Activated gamma-delta T cell treated with anti-CD3 and anti-CD28 coated beads, Interleukin-2, amount 50 U/mL, for 16 hours (primary cell): ENCODE results near the gene LSM14B.
A peak's percentile ranks its signal among the peaks of the same experiment; 100 is the strongest.

Source experiments
- DNase-seq: peaks from one replicate; pipeline ENCODE4 v3.0.0-alpha.2; 2020; ENCODE audit warnings: low read depth

LSM14B gene

GRCh38 chr20:62164879-62165761 is 42.8 kb downstream of the LSM14B start:
- DNase-seq: no peak

- no peak for DNase-seq
These were observed 43.6 kb downstream of the LSM14B start for GRCh38 chr20:62165762-62166399.

- DNase-seq: no peak
These were observed 45.2 kb downstream of the LSM14B start for GRCh38 chr20:62167474-62167873.

DNA sequence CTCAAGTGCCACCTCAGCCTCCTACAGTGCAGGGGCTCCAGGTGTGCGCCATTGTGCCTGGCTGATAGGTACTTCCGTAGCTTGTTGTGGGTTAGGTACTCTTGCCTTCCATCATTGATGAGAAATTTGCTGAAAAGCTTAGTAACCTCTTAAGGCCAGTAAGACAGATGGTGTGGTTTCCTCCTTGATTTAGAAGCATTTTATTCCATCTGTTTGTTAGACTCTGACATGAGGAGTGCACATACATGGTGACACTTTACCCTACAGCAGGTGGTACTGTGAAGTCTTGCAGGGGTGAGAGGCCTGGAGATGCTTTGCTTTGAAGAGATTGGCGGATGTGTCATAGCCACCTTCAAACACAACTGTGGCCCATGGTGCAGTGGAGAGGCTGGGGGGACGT is 45.8 kb downstream of the LSM14B start:
- DNase-seq: no peak

DNA sequence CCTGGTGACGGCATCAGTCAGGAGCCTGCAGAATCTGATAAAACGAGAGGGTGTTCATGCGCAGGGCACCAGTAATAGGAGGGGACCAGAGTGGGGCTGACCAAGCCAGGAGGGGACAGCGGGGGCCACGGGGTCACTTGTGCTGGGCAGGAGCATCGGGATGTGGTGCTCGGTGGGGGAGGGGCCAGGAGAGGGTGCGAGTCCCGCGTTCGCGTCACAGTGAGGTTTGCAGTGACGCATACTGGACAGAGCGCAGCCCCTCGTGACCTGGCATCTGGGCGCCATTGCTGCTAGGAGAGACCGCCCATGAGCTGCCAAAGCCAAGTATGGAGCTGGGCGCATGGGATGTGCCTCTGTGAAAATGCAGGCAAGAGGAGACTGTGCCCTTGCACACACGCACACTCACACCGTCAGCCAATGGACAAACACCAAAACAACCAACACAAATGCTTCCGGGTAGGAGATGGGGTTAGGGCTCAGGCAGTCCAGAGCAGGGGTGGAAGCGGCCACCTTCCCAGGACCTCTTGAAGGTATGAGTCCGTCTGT is 46.7 kb downstream of the LSM14B start:
- no peak for DNase-seq

GRCh38 chr20:62170536-62170935 is 48.3 kb downstream of the LSM14B start:
- DNase-seq: no peak

- no peak for DNase-seq
These were observed 49.0 kb downstream of the LSM14B start for GRCh38 chr20:62171245-62171644.

GRCh38 chr20:62172666-62173065 is 50.4 kb downstream of the LSM14B start:
- DNase-seq: no peak

DNA sequence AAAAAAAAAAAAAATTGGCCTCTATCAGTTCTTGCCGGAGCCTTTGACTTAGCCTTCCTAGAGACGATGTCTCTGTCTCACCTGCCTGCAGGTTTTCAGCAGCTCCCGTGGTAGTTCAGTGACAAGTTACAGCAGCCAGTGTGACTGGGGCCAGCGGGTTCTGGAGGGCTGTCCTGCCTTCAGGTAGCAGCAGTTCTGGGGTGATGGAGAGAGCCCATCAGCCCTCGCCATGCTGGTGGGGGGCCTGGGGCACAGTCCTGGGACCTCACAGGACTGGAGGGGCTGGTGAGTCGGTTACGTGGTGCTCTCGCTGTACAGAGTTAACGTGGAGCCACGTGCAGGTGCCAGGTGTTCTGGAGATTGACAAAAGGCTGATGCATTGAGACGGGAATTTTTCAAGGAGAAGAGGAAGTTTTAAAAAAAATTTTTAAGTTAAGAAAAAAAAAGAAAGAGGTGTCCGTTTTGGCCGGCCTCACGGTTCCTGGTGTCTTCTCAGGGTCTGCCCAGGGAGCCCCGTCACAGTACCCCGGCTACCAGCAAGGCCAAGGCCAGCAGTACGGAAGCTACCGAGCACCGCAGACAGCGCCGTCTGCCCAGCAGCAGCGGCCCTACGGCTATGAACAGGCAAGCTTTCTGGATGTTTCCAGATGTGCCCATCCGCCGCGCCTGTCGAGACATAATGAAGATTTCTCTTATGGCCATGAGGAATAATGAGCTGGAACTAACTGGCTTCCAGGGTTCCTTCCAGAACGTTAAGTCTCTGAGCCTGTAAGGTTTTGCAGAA is 51.9 kb downstream of the LSM14B start:
- no peak for DNase-seq

DNA sequence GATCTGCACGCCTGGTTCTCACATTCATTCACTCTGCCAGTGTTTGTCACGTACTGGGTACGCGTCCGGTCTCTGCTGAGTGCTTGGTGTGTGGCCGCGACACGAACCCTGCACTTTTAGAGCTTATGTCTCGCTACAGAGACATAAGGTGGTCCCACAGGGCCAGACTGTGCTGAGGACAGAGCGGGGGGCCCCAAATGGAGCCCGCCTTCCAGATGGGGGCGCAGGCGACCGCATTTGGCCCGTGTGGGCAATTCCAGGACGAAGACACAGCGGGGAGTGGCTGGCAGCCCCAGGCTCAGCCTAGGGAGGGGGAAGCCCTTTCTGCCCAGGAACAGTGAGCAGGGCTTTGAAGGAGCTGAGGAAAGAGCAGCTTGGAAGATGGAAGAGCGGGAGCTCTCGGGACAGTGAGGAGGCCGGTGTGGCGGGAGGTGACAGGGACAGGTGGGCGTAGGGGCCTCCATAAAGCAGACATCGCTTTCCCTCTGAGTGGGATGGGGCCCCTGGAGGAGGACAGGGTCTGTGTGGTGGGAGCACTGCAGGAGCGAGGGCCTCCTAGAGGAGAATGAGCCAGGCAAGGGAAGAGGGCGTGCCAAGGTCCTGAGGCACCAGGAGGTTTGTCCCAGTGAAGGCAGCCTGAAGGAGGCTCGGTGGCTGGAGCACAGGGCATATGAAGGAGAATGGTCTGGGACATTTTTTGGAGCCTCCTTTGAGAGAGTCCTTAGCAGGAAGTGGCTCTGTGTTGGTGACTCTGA is 52.8 kb downstream of the LSM14B start:
- no peak for DNase-seq

DNA sequence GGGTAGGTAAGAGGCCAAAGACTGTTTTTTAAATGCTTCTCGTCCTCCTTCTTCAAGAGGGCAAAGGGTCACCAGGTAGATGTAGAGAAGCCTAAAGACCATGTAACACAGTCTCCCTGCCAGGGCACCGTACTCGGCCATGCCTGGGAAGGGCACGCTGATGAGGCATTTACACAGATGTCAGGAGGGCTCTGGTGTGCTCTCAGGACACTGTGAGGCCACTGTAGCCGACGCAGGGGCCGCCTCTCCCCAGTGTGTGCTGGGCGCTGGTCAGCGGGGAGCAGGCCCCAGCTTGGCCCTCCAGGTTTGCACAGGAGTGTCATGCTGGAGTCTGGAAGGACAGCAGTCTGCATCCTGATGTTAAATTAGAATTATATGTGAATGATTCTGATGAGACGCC is 53.4 kb downstream of the LSM14B start:
- DNase-seq: no peak

- no peak for DNase-seq
These were observed 54.6 kb downstream of the LSM14B start for GRCh38 chr20:62176866-62177265.

DNA sequence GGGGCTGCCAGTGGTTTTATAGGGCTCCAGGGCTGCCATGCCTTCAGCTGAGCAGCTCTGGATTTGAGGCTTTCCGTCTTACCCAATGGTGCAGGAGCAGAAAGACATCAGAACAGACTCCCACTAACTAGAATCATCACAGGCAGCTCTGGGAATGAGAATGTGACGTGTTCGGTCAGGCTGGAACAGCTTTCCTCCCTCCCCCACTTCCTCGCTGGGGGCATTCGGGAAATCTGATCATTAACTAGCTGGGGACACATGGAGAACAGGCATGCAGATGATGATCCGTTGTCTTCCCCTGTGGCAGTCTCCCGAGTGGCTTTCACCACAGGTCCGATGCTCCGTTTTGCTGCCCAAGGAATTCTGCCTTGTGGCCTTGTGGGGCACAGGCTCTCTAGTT is 55.0 kb downstream of the LSM14B start:
- no peak for DNase-seq

- DNase-seq: no peak
These were observed 56.3 kb downstream of the LSM14B start for GRCh38 chr20:62178316-62179161.

DNA sequence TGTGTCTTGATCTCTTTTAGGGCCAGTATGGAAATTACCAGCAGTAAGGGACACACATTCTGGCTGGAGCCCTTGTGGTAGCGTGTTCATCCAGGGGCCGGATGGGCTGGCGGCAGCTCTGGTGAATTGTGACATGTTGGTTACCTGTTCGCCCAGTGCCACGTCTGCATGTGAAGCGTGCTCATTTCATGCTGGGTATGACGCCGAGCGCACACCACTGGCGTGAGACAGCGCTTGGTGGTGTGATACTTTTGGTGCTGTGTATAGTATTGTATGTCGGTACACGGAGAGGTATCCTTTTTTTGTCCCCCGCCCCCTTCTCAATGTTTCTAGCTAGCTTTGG is 56.9 kb downstream of the LSM14B start:
- DNase-seq: no peak

- DNase-seq: no peak
These were observed 59.5 kb downstream of the LSM14B start for GRCh38 chr20:62181808-62182207.

GRCh38 chr20:62182469-62183425 is 60.5 kb downstream of the LSM14B start, which contains the start of gene MTG2:
Gene MTG2, plus strand, starts transcription at chr20:62183028. Its CDS starts 10,393 bp downstream, at chr20:62193421.
- peak; percentile 90 for DNase-seq

GRCh38 chr20:62183426-62184142 is 61.3 kb downstream of the LSM14B start:
- no peak for DNase-seq
